NCI-H1930 (cell line): ENCODE measurements around the gene RHBDL3.
A peak's percentile ranks its signal among the peaks of the same experiment; 100 is the strongest.
"Not testable (repeated sequence)": the region's sequence is repeated elsewhere in the genome, so short reads cannot be mapped to it uniquely, and the experiment has no call there.

Experiments
- DNase-seq, 2 experiments: peaks; one replicate each; lab custom pipeline; 2025; lab: John Stamatoyannopoulos, UW

The RHBDL3 gene

GRCh38 chr17:32289471-32290070, 23.9 kb downstream of the RHBDL3 start:
- no peak for DNase-seq

GRCh38 chr17:32292094-32292493, 26.5 kb downstream of the RHBDL3 start:
- DNase-seq = no peak

- no peak for DNase-seq
These were observed 31.8 kb downstream of the RHBDL3 start for GRCh38 chr17:32297424-32297823.

- DNase-seq = no peak
These were observed 32.2 kb downstream of the RHBDL3 start for GRCh38 chr17:32297860-32298259.

GRCh38 chr17:32298298-32298697, 32.7 kb downstream of the RHBDL3 start:
- DNase-seq = no peak

GRCh38 chr17:32298721-32299579, 33.3 kb downstream of the RHBDL3 start:
- DNase-seq = no peak

GRCh38 chr17:32299580-32300164, 34.0 kb downstream of the RHBDL3 start:
- no peak for DNase-seq

GRCh38 chr17:32302037-32302436, 36.4 kb downstream of the RHBDL3 start:
- DNase-seq = no peak

- DNase-seq = no peak
These were observed 37.4 kb downstream of the RHBDL3 start for GRCh38 chr17:32302860-32303649.

- no peak for DNase-seq
These were observed 38.2 kb downstream of the RHBDL3 start for GRCh38 chr17:32303781-32304288.

GRCh38 chr17:32305049-32305448, 39.4 kb downstream of the RHBDL3 start:
- DNase-seq = no peak

- no peak for DNase-seq
These were observed 42.0 kb downstream of the RHBDL3 start for GRCh38 chr17:32307658-32308057.

- DNase-seq = no peak
These were observed 45.5 kb downstream of the RHBDL3 start for GRCh38 chr17:32311028-32311536.

GRCh38 chr17:32314636-32315035, 49.0 kb downstream of the RHBDL3 start:
- DNase-seq = no peak

- no peak for DNase-seq
These were observed 49.5 kb downstream of the RHBDL3 start for GRCh38 chr17:32315171-32315570.

GRCh38 chr17:32316653-32317052, 51.0 kb downstream of the RHBDL3 start:
- not testable (repeated sequence) for DNase-seq

GRCh38 chr17:32317353-32317752, 51.7 kb downstream of the RHBDL3 start:
- no peak for DNase-seq

GRCh38 chr17:32318071-32318470, 52.4 kb downstream of the RHBDL3 start:
- DNase-seq = no peak

GRCh38 chr17:32319548-32319905, 53.9 kb downstream of the RHBDL3 start:
- peak in 1 of 2 experiments; percentile 31 for DNase-seq

- DNase-seq = not testable (repeated sequence)
These were observed 54.4 kb downstream of the RHBDL3 start for GRCh38 chr17:32320080-32320479.

GRCh38 chr17:32320847-32321246, 55.2 kb downstream of the RHBDL3 start:
- no peak for DNase-seq

GRCh38 chr17:32323046-32323445, 57.4 kb downstream of the RHBDL3 start:
- no peak for DNase-seq
